Large intestine (tissue), 3 donors: ENCODE measurements around the gene PRPSAP1. TPM values are rescaled to one million over a fixed set of nuclear protein-coding genes. Genes with fewer than 3 reads are reported as not detected.

Experiments
- DNase-seq, 2 donors: peaks; one replicate each; pipeline versions ENCODE4 v3.0.0 to v3.0.0-alpha.2; 2013
- H3K27ac ChIP-seq: one replicate; pipeline ENCODE4 v1.5.1; 2013; ENCODE audit warnings: low read length
- H3K27me3 ChIP-seq: 2 replicates; pipeline ENCODE4 v1.6.1; 2013; ENCODE audit warnings: low read length; ENCODE audit not compliant: control insufficient read depth, insufficient read depth
- H3K36me3 ChIP-seq: 2 replicates; pipeline ENCODE4 v1.6.1; 2013; ENCODE audit warnings: low read length; ENCODE audit not compliant: control insufficient read depth, insufficient read depth
- H3K4me1 ChIP-seq: one replicate; pipeline ENCODE4 v1.6.1; 2013; ENCODE audit warnings: low read length; ENCODE audit not compliant: control insufficient read depth, insufficient read depth
- H3K4me3 ChIP-seq: one replicate; pipeline ENCODE4 v1.5.1; 2013; ENCODE audit warnings: low read length
- H3K9me3 ChIP-seq: one replicate; pipeline ENCODE4 v1.6.1; 2013; ENCODE audit warnings: mild to moderate bottlenecking, low read depth, low read length, moderate library complexity; ENCODE audit not compliant: control insufficient read depth
- WGBS: methylation state at CpG from one replicate; pipeline ENCODE4 v1.1.5; 2013; ENCODE audit warnings: low lambda C conversion rate; ENCODE audit not compliant: insufficient coverage; 5-methylcytosine and 5-hydroxymethylcytosine counted together
- polyA plus RNA-seq: library from polyadenylated mRNA; unstranded; fragments of 120-200 nt; gene quantifications from one replicate; pipeline ENCODE4 v1.2.1, GENCODE V29; 2013

The PRPSAP1 gene
- polyA plus RNA-seq, 1 donor: 54.8 TPM

DNA sequence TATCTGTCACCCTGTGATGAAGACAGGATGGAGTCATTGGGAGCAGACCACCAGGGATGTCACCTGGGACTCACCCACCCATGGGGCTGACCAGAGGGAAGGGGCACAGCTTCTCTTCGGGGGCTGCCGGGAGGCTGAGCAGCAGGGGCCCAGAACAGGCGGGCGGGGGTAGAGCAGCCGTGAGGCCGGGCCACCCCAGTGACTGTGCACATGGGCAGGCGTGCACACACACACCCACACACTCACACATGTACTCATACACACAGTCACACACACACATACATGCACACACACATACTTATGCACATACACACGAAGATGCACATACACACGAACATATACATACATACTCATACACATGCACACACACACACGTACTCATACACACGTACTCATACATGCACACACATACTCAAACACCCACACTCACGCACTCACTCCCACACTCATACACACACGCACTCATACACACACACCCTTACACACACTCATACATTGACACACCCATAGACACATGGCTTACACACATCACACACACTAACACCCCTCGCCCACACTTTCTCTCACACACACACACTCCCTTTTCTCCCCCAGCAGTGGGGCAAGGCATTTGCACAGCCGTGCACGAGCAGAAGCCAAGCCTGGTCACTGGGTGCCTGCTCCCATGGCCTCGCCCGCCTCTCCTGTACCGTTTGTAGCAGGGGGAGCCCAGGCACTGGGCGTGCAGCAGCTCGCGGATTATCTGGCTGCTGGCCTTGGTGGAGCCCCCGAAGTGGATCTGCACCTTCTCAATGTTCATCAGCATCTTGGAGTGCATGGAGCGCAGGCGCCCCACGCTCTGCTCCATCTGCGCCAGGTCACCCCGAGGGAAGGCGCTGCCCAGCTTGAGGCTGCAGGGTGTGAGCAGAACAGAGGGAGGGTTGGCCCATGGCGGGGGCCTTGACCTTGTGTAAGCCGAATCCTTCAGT, 76.1 kb downstream of the PRPSAP1 start:
- Histone ChIP-seq H3K4me3 (no peak overlapping the region), H3K36me3 (peaks cover 3% of the 10 kb centered on the region), H3K9me3 (no peaks in the 10 kb centered on the region), H3K4me1 (peaks cover 8% of the 10 kb centered on the region), H3K27ac (no peak overlapping the region), H3K27me3 (no peaks in the 10 kb centered on the region)
- no CpG with 5 or more reads among the region's 31 CpGs for WGBS
- no peak for DNase-seq

DNA sequence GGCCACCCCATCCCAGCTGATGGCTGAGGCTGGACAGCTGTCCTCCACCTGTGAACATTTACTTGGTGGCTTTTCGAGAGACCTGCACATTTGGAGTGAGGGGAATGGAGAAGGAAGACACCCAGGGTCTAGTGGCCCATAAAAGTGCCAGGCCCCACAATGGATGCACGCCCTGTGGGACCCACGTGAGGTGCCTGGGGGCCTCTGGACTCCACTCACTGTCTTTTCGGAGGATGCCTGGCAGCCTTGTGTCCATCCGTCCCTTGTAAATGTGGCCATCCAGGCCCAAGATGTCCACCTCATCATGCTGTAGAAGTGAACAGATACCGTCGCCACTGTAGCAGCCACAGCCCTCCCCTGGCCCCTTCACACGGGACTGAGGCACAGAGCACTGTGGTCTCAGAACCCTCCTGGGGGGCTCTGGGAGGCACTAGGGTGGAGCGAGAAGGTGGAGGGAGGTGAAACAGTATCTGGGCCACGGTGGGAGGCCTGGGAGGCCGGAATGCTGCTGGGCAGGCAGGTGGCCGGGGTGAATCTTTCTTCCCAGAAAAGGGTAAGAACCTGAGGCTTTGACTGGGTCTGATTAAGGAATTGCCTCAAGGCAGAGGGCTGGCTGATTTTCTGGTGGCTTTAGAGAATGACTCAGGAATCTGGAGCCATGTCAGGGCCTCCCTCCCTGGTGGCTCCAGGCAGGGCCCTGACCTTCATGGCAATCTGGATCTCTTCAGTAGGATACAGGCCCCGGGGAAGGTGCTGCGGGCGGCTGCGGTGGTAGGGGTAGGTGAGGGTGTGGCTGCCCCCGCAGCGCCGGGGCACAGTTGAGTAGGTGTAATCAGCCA, 77.0 kb downstream of the PRPSAP1 start:
- Histone ChIP-seq H3K9me3 (no peaks in the 10 kb centered on the region), H3K27ac (no peak overlapping the region), H3K4me1 (peaks cover 17% of the 10 kb centered on the region), H3K27me3 (no peaks in the 10 kb centered on the region), H3K4me3 (no peak overlapping the region), H3K36me3 (peaks cover 3% of the 10 kb centered on the region)
- DNase-seq: no peak
- WGBS: no CpG with 5 or more reads among the region's 19 CpGs

DNA sequence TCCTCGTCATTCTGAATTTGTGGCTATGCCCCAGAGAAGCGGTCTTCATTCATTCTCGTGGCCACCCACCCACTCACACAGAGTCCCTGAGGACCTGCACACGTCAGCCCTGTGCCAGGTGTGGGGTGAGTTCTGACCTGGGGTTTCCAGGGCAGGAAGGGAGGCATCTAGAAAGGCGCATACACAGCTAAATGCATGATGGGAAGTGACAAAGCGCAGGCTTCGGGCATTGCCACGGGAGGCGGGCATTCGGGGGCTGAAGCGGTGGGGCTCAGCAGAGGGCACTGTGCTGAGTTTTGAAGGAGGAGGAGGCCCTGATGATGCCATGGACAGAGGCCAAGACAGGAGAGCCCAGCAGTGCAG, 77.7 kb downstream of the PRPSAP1 start:
- WGBS: no CpG with 5 or more reads among the region's 11 CpGs
- Histone ChIP-seq H3K36me3 (peaks cover 3% of the 10 kb centered on the region), H3K27ac (no peak overlapping the region), H3K27me3 (no peaks in the 10 kb centered on the region), H3K9me3 (no peaks in the 10 kb centered on the region), H3K4me3 (no peak overlapping the region), H3K4me1 (peaks cover 23% of the 10 kb centered on the region)
- no peak for DNase-seq

DNA sequence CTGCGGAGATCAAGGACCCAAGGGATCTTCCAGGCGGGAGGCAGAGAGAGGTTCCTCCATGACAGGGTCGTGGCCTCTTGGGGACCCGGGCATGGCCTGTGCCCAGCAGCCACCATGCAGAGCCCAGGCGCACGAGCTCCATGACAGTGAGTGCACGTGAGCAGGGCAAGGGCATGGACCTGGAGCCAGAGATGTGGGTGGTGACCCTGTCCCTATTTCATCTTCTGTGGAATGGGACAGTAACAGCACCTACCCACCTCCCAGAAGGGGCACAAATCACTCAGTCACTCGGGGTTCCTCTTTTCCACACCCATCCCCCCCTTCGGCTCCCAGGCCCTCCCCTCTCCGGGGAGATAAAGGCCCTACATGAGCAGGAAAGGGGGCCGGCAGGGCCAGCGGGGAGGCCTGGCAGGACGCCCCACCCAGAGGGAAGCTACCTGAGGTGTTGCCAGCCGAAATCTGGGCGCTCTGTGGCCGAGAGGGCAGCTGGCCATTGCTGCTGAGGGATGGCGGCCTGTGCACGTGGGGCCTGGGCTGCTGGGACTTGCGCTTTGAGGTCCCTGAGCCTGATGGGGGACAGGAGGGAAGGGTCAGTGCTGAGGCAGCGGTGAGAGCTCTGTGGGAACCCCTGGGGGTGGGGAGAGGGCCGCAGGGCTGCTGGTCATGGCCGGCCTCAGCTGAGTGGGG, 78.2 kb downstream of the PRPSAP1 start:
- no CpG with 5 or more reads among the region's 22 CpGs for WGBS
- Histone ChIP-seq H3K27me3 (no peaks in the 10 kb centered on the region), H3K4me3 (no peak overlapping the region), H3K27ac (no peak overlapping the region), H3K9me3 (no peaks in the 10 kb centered on the region), H3K4me1 (peaks cover 28% of the 10 kb centered on the region), H3K36me3 (peaks cover 7% of the 10 kb centered on the region)
- no peak for DNase-seq

DNA sequence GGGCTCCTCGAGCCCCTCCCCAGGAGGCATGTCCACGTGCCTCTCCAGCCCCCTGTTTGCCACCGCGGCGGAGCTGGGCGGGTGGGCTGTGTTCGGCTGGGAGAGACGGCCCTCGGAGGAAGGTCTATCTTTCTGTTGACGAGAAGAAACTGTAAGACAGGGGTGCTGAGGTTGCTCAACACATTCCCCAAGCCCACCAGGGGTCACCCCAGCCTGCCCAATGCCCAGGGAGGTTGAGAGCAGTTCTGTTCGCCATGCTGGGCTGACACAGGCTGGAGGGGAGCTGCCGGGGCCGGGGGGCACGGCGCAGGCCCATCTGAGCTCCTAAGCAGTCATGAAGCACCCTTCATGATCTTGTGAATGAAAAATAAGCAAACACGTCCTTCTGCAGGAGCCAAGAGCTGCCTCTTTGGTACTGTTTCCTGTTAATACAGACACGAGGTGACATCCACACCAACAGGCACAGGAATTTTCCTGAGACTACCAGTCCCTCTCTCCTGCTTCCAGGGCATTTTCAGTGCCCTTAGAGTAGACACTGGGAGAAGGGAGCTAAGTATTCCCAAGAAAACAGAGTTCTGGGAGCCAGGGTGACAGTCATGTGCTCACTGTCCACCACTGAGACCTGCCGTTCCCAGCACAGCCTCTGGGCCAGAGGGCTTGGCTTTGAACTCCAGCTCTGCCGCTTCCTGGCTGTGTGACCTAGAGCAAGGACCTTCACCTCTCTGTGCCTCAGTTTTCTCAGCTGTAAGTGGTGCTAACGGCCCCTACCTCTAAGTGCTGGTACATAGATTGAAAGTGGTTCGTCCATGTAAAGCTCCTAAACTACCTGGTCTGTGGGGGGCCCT, 79.4 kb downstream of the PRPSAP1 start:
- DNase-seq: no peak
- Histone ChIP-seq H3K36me3 (peaks cover 17% of the 10 kb centered on the region), H3K4me3 (no peak overlapping the region), H3K4me1 (peaks cover 38% of the 10 kb centered on the region), H3K27ac (no peak overlapping the region), H3K27me3 (no peaks in the 10 kb centered on the region), H3K9me3 (no peaks in the 10 kb centered on the region)
- no CpG with 5 or more reads among the region's 21 CpGs for WGBS

DNA sequence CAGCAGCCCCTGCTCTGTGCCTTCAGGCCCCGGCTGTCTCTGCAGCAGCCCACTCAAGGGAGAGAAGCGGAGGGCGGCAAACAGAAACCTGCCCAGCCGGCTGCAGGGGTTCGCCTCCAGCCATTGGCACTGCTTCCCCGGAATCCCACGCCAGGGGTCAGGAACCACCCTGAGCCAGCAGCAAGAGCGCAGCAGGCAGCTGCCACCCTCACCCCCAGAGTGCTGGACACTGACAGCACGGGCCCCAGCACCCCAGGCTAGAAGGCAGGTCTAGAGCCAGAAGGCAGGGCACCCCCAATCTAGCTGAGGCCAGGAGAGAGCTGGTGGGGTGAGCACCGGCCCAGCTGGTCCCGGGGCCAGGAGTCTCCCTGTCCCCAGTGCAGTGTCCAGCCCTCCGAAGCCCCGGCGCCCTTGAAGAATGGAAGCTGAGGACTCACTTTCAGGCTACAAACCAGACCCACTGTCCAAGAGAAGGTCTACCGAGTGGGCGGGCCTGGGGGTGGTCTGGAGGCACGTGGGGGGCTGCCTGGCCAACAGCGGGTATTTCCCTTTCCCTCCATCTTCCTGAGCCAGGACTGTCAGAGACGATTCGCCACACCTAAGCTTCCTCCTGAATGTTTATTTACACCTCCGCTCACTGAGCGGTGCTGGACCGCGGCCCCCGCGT, 80.1 kb downstream of the PRPSAP1 start:
- no CpG with 5 or more reads among the region's 26 CpGs for WGBS

DNA sequence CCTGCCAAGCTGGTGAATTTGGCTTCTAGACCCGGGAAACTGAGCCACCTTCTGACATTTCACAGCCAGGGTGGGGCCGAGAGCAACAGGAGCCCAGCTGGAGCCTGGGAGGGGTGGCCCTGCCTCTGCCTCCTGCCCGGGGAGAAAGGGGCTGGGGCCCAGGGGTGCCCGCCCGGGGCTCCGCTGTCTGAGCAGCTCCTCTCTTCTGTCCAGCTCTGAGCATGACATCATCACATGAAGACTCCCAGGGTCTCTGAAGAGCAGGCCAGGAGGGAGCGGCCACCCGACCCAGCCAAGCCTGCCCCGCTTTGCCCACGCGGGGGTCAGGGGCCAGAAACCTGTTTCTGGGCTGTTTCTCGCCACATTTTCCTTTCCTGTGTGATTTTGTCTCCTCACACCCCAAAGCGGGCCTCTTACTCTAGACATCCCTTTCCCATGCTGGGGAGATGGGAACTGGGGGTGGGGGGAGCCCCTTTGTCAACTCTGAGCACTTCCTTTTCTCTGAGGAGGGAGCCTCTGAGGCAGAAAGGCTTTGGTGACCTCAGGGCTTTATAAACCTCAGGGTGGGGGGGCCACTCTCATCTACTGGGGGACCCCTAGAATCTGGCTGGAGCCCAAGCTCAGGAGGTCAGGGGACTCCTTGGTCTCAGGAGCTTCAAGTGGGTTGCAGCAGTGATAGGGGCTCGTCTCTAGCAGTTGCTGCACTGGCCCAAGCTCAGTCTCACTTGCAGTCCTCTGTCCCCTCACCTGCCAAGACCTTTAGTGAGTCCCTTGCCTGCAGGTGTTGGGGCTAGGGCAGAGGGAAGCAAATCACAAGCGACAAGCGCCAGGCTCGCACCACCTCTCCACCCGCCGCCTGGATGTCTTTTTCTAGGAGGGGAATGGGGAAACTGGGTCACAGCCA, 80.9 kb downstream of the PRPSAP1 start:
- H3K27me3 ChIP-seq: no peaks in the 10 kb centered on the region
- peak overlapping the region; percentile 55 for H3K4me3 ChIP-seq
- peaks cover 26% of the 10 kb centered on the region for H3K36me3 ChIP-seq
- H3K4me1 ChIP-seq: peaks cover 46% of the 10 kb centered on the region
- no CpG with 5 or more reads among the region's 19 CpGs for WGBS
- no peak for DNase-seq
- H3K9me3 ChIP-seq: no peaks in the 10 kb centered on the region
- H3K27ac ChIP-seq: peak overlapping the region; percentile 80

More for the DNA sequence above, 80.1 kb downstream of the PRPSAP1 start:
- no peaks in the 10 kb centered on the region for H3K27me3 ChIP-seq
- no peaks in the 10 kb centered on the region for H3K9me3 ChIP-seq
- H3K4me3 ChIP-seq: no peak overlapping the region
- H3K27ac ChIP-seq: no peak overlapping the region
- peaks cover 23% of the 10 kb centered on the region for H3K36me3 ChIP-seq
- DNase-seq: no peak
- peaks cover 39% of the 10 kb centered on the region for H3K4me1 ChIP-seq

DNA sequence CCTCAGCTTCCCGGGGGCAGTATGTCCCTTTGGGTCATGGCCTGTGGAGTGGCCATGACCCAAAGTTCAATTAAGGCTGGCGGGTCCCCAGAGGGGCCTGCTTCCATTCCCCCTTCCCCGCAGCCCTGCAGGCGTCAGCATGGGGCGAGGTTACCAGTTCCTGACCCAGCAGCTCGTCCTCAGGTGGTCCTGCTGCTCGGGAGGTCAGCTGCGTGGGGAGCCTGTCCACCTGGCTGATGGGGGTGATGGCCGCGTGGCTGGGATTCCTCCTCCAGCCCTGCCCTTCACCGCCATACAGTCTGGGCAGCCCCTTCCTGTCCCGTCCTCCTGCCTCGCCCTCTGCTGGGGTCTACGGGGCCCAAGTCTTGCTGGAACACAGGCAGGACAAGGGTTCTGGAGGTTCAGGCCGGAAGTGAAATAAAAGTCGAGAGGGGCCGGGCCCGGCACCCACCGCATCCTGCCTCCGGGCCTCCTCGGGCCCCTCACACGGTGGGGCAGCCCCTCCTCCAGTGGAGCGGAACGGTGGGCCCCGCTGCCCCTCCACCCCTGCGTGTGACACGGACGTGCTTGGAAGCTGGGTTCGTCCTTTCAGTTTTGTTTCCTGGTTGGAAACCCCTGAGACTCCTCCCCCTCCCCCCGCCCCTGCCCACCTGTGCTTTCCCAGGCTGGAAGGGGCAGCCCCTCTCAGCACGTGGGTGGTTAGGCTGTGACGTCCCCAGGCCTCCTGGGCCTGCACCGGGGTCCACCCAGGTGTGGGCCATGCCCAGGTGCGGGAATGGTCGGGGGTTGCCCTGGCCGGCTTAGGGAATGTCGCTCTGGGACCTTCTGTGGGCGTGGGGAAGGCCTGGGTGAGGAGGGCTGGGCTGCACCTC, 81.8 kb downstream of the PRPSAP1 start:
- no CpG with 5 or more reads among the region's 38 CpGs for WGBS
- peaks cover 55% of the 10 kb centered on the region for H3K4me1 ChIP-seq
- no peaks in the 10 kb centered on the region for H3K9me3 ChIP-seq
- peak; percentile 62 to 83 for DNase-seq
- H3K27ac ChIP-seq: peak overlapping the region; percentile 80
- peak overlapping the region; percentile 55 for H3K4me3 ChIP-seq
- H3K27me3 ChIP-seq: no peaks in the 10 kb centered on the region
- peaks cover 30% of the 10 kb centered on the region for H3K36me3 ChIP-seq
